Keratinocyte (primary cell): ENCODE data around the gene SHROOM3. TPM values are rescaled to one million over a fixed set of nuclear protein-coding genes. Genes with fewer than 3 reads are reported as not detected.

Experiments
- DNase-seq: peaks from one replicate; pipeline ENCODE4 v3.0.0-alpha.2; 2011; ENCODE audit warnings: low read depth, missing footprints, low spot score
- FAIRE-seq: peaks from 2 replicates; lab custom pipeline; 2011; peaks lifted over from hg19 to GRCh38; lab: Jason Lieb, UNC
- H2AFZ ChIP-seq: 2 replicates; pipeline ENCODE4 v1.6.0; 2012; ENCODE audit warnings: low read length, control low read depth, inconsistent platforms; ENCODE audit not compliant: control insufficient read depth
- H3K27ac ChIP-seq: 2 replicates; pipeline ENCODE4 v1.5.1; 2011; ENCODE audit warnings: low read length; ENCODE audit not compliant: control insufficient read depth, insufficient read depth
- H3K27me3 ChIP-seq: 3 replicates; pipeline ENCODE4 v1.6.0; 2011; ENCODE audit warnings: low read length; ENCODE audit not compliant: control insufficient read depth, insufficient read depth; ENCODE audit errors: extremely low read depth
- H3K36me3 ChIP-seq, 2 experiments: 2 replicates in 1 of 2; 3 replicates in 1 of 2; pipeline ENCODE4 v1.5.1; 2011; ENCODE audit warnings: low read length in 2 of 2, mild to moderate bottlenecking in 1 of 2; ENCODE audit not compliant: control insufficient read depth in 2 of 2, insufficient read depth in 2 of 2; ENCODE audit errors: extremely low read depth in 1 of 2
- H3K4me1 ChIP-seq: 3 replicates; pipeline ENCODE4 v1.5.1; 2011; ENCODE audit warnings: low read length; ENCODE audit not compliant: control insufficient read depth, insufficient read depth; ENCODE audit errors: extremely low read depth
- H3K4me2 ChIP-seq: 3 replicates; pipeline ENCODE4 v1.6.0; 2011; ENCODE audit warnings: low read depth, low read length; ENCODE audit not compliant: control insufficient read depth, insufficient read depth; ENCODE audit errors: extremely low read depth
- H3K4me3 ChIP-seq, 3 experiments: fragments of 200-600 bp in 1 of 3; sonication (generic) in 1 of 3; 2 replicates in 2 of 3; 3 replicates in 1 of 3; pipeline ENCODE4 v1.5.1; 2011 to 2016; ENCODE audit warnings: low read length in 3 of 3, mild to moderate bottlenecking in 3 of 3, control low read depth in 2 of 3, inconsistent platforms in 1 of 3, low read depth in 1 of 3, mixed read lengths in 1 of 3, mixed run types in 1 of 3, moderate library complexity in 1 of 3; ENCODE audit not compliant: control insufficient read depth in 2 of 3, insufficient read depth in 2 of 3; ENCODE audit errors: extremely low read depth in 1 of 3
- H3K79me2 ChIP-seq: 2 replicates; pipeline ENCODE4 v1.6.0; 2012; ENCODE audit warnings: low read length; ENCODE audit not compliant: control insufficient read depth, insufficient read depth
- H3K9ac ChIP-seq: 3 replicates; pipeline ENCODE4 v1.6.0; 2011; ENCODE audit warnings: low read length; ENCODE audit not compliant: control insufficient read depth, insufficient read depth; ENCODE audit errors: extremely low read depth
- H3K9me1 ChIP-seq: 3 replicates; pipeline ENCODE4 v1.6.0; 2011; ENCODE audit warnings: low read length; ENCODE audit not compliant: control insufficient read depth, insufficient read depth; ENCODE audit errors: extremely low read depth
- H3K9me3 ChIP-seq: 2 replicates; pipeline ENCODE4 v1.5.1; 2012; ENCODE audit warnings: low read depth, low read length; ENCODE audit not compliant: control insufficient read depth
- H4K20me1 ChIP-seq: 3 replicates; pipeline ENCODE4 v1.6.0; 2011; ENCODE audit warnings: low read length; ENCODE audit not compliant: control insufficient read depth, insufficient read depth; ENCODE audit errors: extremely low read depth
- EZH2 ChIP-seq: IDR thresholded peaks from one replicate; pipeline ENCODE4 v1.6.1; 2012; ENCODE audit warnings: inconsistent platforms, mild to moderate bottlenecking, low read length, moderate library complexity
- dilution Hi-C: fragments of 300-500 bp; cut with MboI; formaldehyde crosslinking; loops from one replicate; pipeline ENCODE4 v1.7.0; 2020; ENCODE audit warnings: low sequenced_read_pairs; ENCODE audit not compliant: extremely low pct_ligation_motif_present
- polyA plus RNA-seq, 5 experiments: library from polyadenylated mRNA; depleted of rRNA in 3 of 5; stranded (reverse) in 3 of 5; stranded (forward) in 1 of 5; unstranded in 1 of 5; fragments of >200 nt; gene quantifications; 1 replicate in 1 of 5; 2 replicates in 3 of 5; 3 replicates in 1 of 5; pipeline versions ENCODE4 v1.2.1 to v1.2.3, GENCODE V29; 2011 to 2012; ENCODE audit warnings: missing spikeins in 2 of 5, low read depth in 1 of 5, low replicate concordance in 1 of 5
- TF ChIP-seq, protein P1 (sequence below), 3 experiments: IDR thresholded peaks in 1 of 3; conservative IDR thresholded peaks in 1 of 3; optimal IDR thresholded peaks in 1 of 3; 2 replicates in 2 of 3; 3 replicates in 1 of 3; pipeline versions ENCODE3 to v1.5.1; 2011; ENCODE audit warnings: low read length in 3 of 3, mild to moderate bottlenecking in 3 of 3, moderate library complexity in 2 of 3, control low read depth in 1 of 3, inconsistent platforms in 1 of 3; ENCODE audit not compliant: insufficient read depth in 2 of 3; ENCODE audit errors: extremely low read depth in 1 of 3

The SHROOM3 gene
- polyA plus RNA-seq, 1 donor (not counting 4 experiments of a cell fraction or from before 2014, with no cell fraction given): 4.9 TPM

GRCh38 chr4:76757418-76757939 is 322.4 kb downstream of the SHROOM3 start:
- Histone ChIP-seq H3K4me2 (no peak overlapping the region), H3K27me3 (no peaks in the 10 kb centered on the region), H3K4me1 (peaks cover 16% of the 10 kb centered on the region), H2AFZ (no peak overlapping the region), H3K36me3 (peaks cover 8 to 15% of the 10 kb centered on the region in 2 experiments), H3K79me2 (no peaks in the 10 kb centered on the region), H4K20me1 (no peaks in the 10 kb centered on the region), H3K27ac (no peak overlapping the region), H3K9ac (no peak overlapping the region), H3K9me3 (no peaks in the 10 kb centered on the region), H3K9me1 (no peaks in the 10 kb centered on the region), H3K4me3 (no peak overlapping the region)
- TF ChIP-seq, protein P1, sequence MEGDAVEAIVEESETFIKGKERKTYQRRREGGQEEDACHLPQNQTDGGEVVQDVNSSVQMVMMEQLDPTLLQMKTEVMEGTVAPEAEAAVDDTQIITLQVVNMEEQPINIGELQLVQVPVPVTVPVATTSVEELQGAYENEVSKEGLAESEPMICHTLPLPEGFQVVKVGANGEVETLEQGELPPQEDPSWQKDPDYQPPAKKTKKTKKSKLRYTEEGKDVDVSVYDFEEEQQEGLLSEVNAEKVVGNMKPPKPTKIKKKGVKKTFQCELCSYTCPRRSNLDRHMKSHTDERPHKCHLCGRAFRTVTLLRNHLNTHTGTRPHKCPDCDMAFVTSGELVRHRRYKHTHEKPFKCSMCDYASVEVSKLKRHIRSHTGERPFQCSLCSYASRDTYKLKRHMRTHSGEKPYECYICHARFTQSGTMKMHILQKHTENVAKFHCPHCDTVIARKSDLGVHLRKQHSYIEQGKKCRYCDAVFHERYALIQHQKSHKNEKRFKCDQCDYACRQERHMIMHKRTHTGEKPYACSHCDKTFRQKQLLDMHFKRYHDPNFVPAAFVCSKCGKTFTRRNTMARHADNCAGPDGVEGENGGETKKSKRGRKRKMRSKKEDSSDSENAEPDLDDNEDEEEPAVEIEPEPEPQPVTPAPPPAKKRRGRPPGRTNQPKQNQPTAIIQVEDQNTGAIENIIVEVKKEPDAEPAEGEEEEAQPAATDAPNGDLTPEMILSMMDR (optimal IDR thresholded peaks at IDR 0.05 in 1 of 3, IDR thresholded peaks at IDR 0.05 in 1 of 3, conservative IDR thresholded peaks at IDR 0.05 in 1 of 3; ENCODE audit: extremely low read depth in 1 of 3, insufficient read depth in 2 of 3, low read length in 3 of 3): no peak
- dilution Hi-C loops: no loop called here
- FAIRE-seq (no peak), DNase-seq (no peak)

GRCh38 chr4:76758290-76758882 is 323.4 kb downstream of the SHROOM3 start:
- H3K9me1 ChIP-seq: no peaks in the 10 kb centered on the region
- H3K27me3 ChIP-seq: no peaks in the 10 kb centered on the region
- peak; percentile 76 for FAIRE-seq
- dilution Hi-C loops: no loop called here
- H3K79me2 ChIP-seq: no peaks in the 10 kb centered on the region
- peaks cover 9% of the 10 kb centered on the region for H3K4me1 ChIP-seq
- H4K20me1 ChIP-seq: no peaks in the 10 kb centered on the region
- no peak for DNase-seq
- no peak overlapping the region for H3K9ac ChIP-seq
- H3K4me3 ChIP-seq: no peak overlapping the region
- H3K9me3 ChIP-seq: no peaks in the 10 kb centered on the region
- no peak for TF ChIP-seq EZH2
- TF ChIP-seq, protein P1 (optimal IDR thresholded peaks at IDR 0.05 in 1 of 3, IDR thresholded peaks at IDR 0.05 in 1 of 3, conservative IDR thresholded peaks at IDR 0.05 in 1 of 3; ENCODE audit: extremely low read depth in 1 of 3, insufficient read depth in 2 of 3, low read length in 3 of 3): peak; percentile 64 to 70 (median 68)
- no peak overlapping the region for H2AFZ ChIP-seq
- H3K36me3 ChIP-seq: peaks cover 12 to 15% of the 10 kb centered on the region in 2 experiments
- no peak overlapping the region for H3K27ac ChIP-seq
- no peak overlapping the region for H3K4me2 ChIP-seq
